H9 (cell line): ENCODE data around the gene POLA1. TPM values are rescaled to one million over a fixed set of nuclear protein-coding genes. Genes with fewer than 3 reads are reported as not detected.

Source experiments
- DNase-seq: peaks from one replicate; pipeline ENCODE4 v3.0.0-alpha.2; 2017
- H2AFZ ChIP-seq: one replicate; pipeline ENCODE4 v1.6.1; 2013; ENCODE audit warnings: mild to moderate bottlenecking, low read length, control low read depth, moderate library complexity
- H2AK5ac ChIP-seq: 2 replicates; pipeline ENCODE4 v1.6.1; 2013; ENCODE audit warnings: low read length, control low read depth, mixed read lengths; ENCODE audit not compliant: insufficient read length
- H2BK120ac ChIP-seq: one replicate; pipeline ENCODE4 v1.6.1; 2013; ENCODE audit warnings: low read depth, mild to moderate bottlenecking, low read length, control low read depth, inconsistent platforms; ENCODE audit not compliant: poor library complexity, severe bottlenecking
- H2BK12ac ChIP-seq: 2 replicates; pipeline ENCODE4 v1.6.1; 2013; ENCODE audit warnings: low read length, control low read depth, mixed read lengths, low read depth; ENCODE audit not compliant: insufficient read length
- H2BK15ac ChIP-seq: 2 replicates; pipeline ENCODE4 v1.6.1; 2013; ENCODE audit warnings: low read depth, low read length, control low read depth
- H2BK20ac ChIP-seq: one replicate; pipeline ENCODE4 v1.6.1; 2013; ENCODE audit warnings: low read depth, mild to moderate bottlenecking, low read length, control low read depth, inconsistent platforms; ENCODE audit not compliant: poor library complexity, severe bottlenecking
- H2BK5ac ChIP-seq: 2 replicates; pipeline ENCODE4 v1.6.1; 2013; ENCODE audit warnings: low read length, control low read depth, mixed read lengths; ENCODE audit not compliant: insufficient read length
- H3K14ac ChIP-seq: 2 replicates; pipeline ENCODE4 v1.6.1; 2013; ENCODE audit warnings: low read length, control low read depth; ENCODE audit not compliant: insufficient read depth
- H3K18ac ChIP-seq: 2 replicates; pipeline ENCODE4 v1.6.1; 2013; ENCODE audit warnings: low read depth, mild to moderate bottlenecking, mixed read lengths, low read length, control low read depth; ENCODE audit not compliant: insufficient read length
- H3K23ac ChIP-seq: 2 replicates; pipeline ENCODE4 v1.6.1; 2013; ENCODE audit warnings: low read length, control low read depth, mixed read lengths, low read depth; ENCODE audit not compliant: insufficient read length
- H3K23me2 ChIP-seq: 2 replicates; pipeline ENCODE4 v1.6.1; 2013; ENCODE audit warnings: low read depth, mild to moderate bottlenecking, mixed read lengths, low read length, control low read depth; ENCODE audit not compliant: insufficient read length, poor library complexity, severe bottlenecking
- H3K27ac ChIP-seq: 2 replicates; pipeline ENCODE4 v1.5.1; 2013; ENCODE audit warnings: low read length, control low read depth, mixed read lengths, low read depth; ENCODE audit not compliant: insufficient read length
- H3K27me3 ChIP-seq: 2 replicates; pipeline ENCODE4 v1.6.1; 2013; ENCODE audit warnings: low read length, control low read depth, inconsistent platforms; ENCODE audit not compliant: insufficient read depth
- H3K4ac ChIP-seq: 2 replicates; pipeline ENCODE4 v1.6.1; 2013; ENCODE audit warnings: low read depth, mild to moderate bottlenecking, control low read depth, inconsistent platforms, low read length, moderate library complexity
- H3K4me1 ChIP-seq: 2 replicates; pipeline ENCODE4 v1.6.1; 2013; ENCODE audit warnings: low read length, control low read depth, inconsistent platforms; ENCODE audit not compliant: insufficient read depth
- H3K4me2 ChIP-seq: 2 replicates; pipeline ENCODE4 v1.6.1; 2013; ENCODE audit warnings: low read length, control low read depth, mixed read lengths; ENCODE audit not compliant: insufficient read length, insufficient read depth
- H3K56ac ChIP-seq: 2 replicates; pipeline ENCODE4 v1.6.1; 2013; ENCODE audit warnings: low read depth, mild to moderate bottlenecking, mixed read lengths, low read length, control low read depth; ENCODE audit not compliant: insufficient read length
- H3K79me1 ChIP-seq: 2 replicates; pipeline ENCODE4 v1.6.1; 2013; ENCODE audit warnings: low read depth, mild to moderate bottlenecking, moderate library complexity, low read length, control low read depth, inconsistent platforms; ENCODE audit not compliant: insufficient read depth, poor library complexity, severe bottlenecking
- H3K79me2 ChIP-seq: 2 replicates; pipeline ENCODE4 v1.6.1; 2013; ENCODE audit warnings: low read length, control low read depth, inconsistent platforms; ENCODE audit not compliant: insufficient read depth
- H3K9ac ChIP-seq: 2 replicates; pipeline ENCODE4 v1.6.1; 2013; ENCODE audit warnings: low read length, control low read depth, mixed read lengths; ENCODE audit not compliant: insufficient read length; ENCODE audit errors: extremely low read depth
- H3K9me3 ChIP-seq: one replicate; pipeline ENCODE4 v1.6.1; 2013; ENCODE audit warnings: low read depth, low read length, inconsistent platforms; ENCODE audit not compliant: control insufficient read depth
- H3T11ph ChIP-seq: one replicate; pipeline ENCODE4 v1.6.1; 2013; ENCODE audit warnings: mild to moderate bottlenecking, low read length, control low read depth, inconsistent platforms
- H4K20me1 ChIP-seq: one replicate; pipeline ENCODE4 v1.6.1; 2013; ENCODE audit not compliant: control insufficient read depth, insufficient read length, insufficient read depth
- H4K5ac ChIP-seq: 2 replicates; pipeline ENCODE4 v1.6.1; 2013; ENCODE audit warnings: low read depth, mild to moderate bottlenecking, mixed read lengths, low read length, control low read depth; ENCODE audit not compliant: insufficient read length
- H4K8ac ChIP-seq: replicated peaks from 2 replicates; pipeline ENCODE4 v1.6.1; 2013; ENCODE audit warnings: low read length, control low read depth, mixed read lengths, low read depth; ENCODE audit not compliant: insufficient read length
- H4K91ac ChIP-seq: 2 replicates; pipeline ENCODE4 v1.6.1; 2013; ENCODE audit warnings: low read depth, mild to moderate bottlenecking, moderate library complexity, mixed read lengths, low read length, control low read depth; ENCODE audit not compliant: insufficient read length
- H3K27ac Mint-ChIP-seq, 3 experiments: 2 replicates in 2 of 3; 3 replicates in 1 of 3; pipeline ENCODE4 v1.8.0; 2020 to 2021; ENCODE audit warnings: mixed read lengths in 3 of 3, mild to moderate bottlenecking in 1 of 3, moderate library complexity in 1 of 3
- H3K27me3 Mint-ChIP-seq: 2 replicates; pipeline ENCODE4 v1.8.0; 2021; ENCODE audit warnings: low read depth, mild to moderate bottlenecking, moderate library complexity, mixed read lengths
- H3K36me3 Mint-ChIP-seq, 3 experiments: 2 replicates in 2 of 3; 3 replicates in 1 of 3; pipeline ENCODE4 v1.8.0; 2020 to 2021; ENCODE audit warnings: low read depth in 3 of 3, mixed read lengths in 3 of 3; ENCODE audit not compliant: insufficient read depth in 1 of 3
- H3K4me1 Mint-ChIP-seq, 2 experiments: 2 replicates each; pipeline ENCODE4 v1.8.0; 2020; ENCODE audit warnings: mixed read lengths in 2 of 2
- H3K4me3 Mint-ChIP-seq, 2 experiments: 2 replicates in 1 of 2; 3 replicates in 1 of 2; pipeline ENCODE4 v1.8.0; 2020 to 2021; ENCODE audit warnings: mild to moderate bottlenecking in 2 of 2, mixed read lengths in 2 of 2, moderate library complexity in 1 of 2
- H3K9me3 Mint-ChIP-seq, 2 experiments: 2 replicates in 1 of 2; 3 replicates in 1 of 2; pipeline ENCODE4 v1.8.0; 2020; ENCODE audit warnings: mild to moderate bottlenecking in 2 of 2, mixed read lengths in 2 of 2, moderate library complexity in 1 of 2
- CTCF ChIP-seq: fragments of 200-600 bp; sonication (generic); conservative IDR thresholded peaks from 3 replicates; pipeline ENCODE4 v1.8.0; 2021; ENCODE audit warnings: antibody characterized with exemption, mild to moderate bottlenecking
- WGBS: extraction: QIAGEN DNeasy Blood & Tissue Kit; methylation state at CpG from one replicate; pipeline ENCODE4 v1.1.7; 2013; ENCODE audit warnings: missing lambda C conversion rate, low lambda C conversion rate, mixed read lengths; ENCODE audit not compliant: insufficient read length; ENCODE audit errors: extremely low coverage; 5-methylcytosine and 5-hydroxymethylcytosine counted together
- total RNA-seq: library from RNA; stranded (reverse); gene quantifications from 2 replicates; pipeline ENCODE4 v1.2.1, GENCODE V29; 2021

POLA1 gene
- total RNA-seq, 1 experiment from 2014 or later, result 60.2 TPM

- Histone ChIP-seq H3K27me3 (no peaks in the 10 kb centered on the region), H3K9ac (no peak overlapping the region), H3K4ac (no peak overlapping the region), H4K91ac (no peak overlapping the region), H3K23me2 (no peaks in the 10 kb centered on the region), H2BK20ac (no peak overlapping the region), H2AK5ac (no peak overlapping the region), H2AFZ (no peak overlapping the region), H3K9me3 (no peaks in the 10 kb centered on the region), H4K5ac (no peak overlapping the region), H4K20me1 (no peaks in the 10 kb centered on the region), H3K79me1 (no peaks in the 10 kb centered on the region), H2BK12ac (no peak overlapping the region), H3K14ac (no peak overlapping the region), H2BK15ac (no peak overlapping the region), H4K8ac (no peak overlapping the region), H3K18ac (no peak overlapping the region), H3K27ac (no peak overlapping the region), H3K79me2 (no peaks in the 10 kb centered on the region), H2BK120ac (no peak overlapping the region), H3K4me2 (no peak overlapping the region), H3K23ac (no peak overlapping the region), H3T11ph (no peak overlapping the region), H3K4me1 (no peaks in the 10 kb centered on the region), H3K56ac (no peak overlapping the region), H2BK5ac (no peak overlapping the region)
- Mint-ChIP-seq H3K27me3 (no peaks in the 10 kb centered on the region), H3K4me3 (no peak overlapping the region), H3K36me3 (peaks cover 0 to 5% (median 0%) of the 10 kb centered on the region in 3 experiments; a peak in 2 of 7 replicates), H3K9me3 (peaks cover 3% of the 10 kb centered on the region in 2 experiments; a peak in 3 of 5 replicates), H3K4me1 (peaks cover 0 to 3% of the 10 kb centered on the region in 2 experiments; a peak in 1 of 4 replicates), H3K27ac (no peak overlapping the region)
- no peak for DNase-seq
- TF ChIP-seq CTCF, result peak; percentile 80
- no CpG with 5 or more reads among the region's 3 CpGs for WGBS
Measured at GRCh38 chrX:25034889-25035288, 341.2 kb downstream of the POLA1 start.
